ENCODE measurements around the gene SERPINA4.

DNA sequence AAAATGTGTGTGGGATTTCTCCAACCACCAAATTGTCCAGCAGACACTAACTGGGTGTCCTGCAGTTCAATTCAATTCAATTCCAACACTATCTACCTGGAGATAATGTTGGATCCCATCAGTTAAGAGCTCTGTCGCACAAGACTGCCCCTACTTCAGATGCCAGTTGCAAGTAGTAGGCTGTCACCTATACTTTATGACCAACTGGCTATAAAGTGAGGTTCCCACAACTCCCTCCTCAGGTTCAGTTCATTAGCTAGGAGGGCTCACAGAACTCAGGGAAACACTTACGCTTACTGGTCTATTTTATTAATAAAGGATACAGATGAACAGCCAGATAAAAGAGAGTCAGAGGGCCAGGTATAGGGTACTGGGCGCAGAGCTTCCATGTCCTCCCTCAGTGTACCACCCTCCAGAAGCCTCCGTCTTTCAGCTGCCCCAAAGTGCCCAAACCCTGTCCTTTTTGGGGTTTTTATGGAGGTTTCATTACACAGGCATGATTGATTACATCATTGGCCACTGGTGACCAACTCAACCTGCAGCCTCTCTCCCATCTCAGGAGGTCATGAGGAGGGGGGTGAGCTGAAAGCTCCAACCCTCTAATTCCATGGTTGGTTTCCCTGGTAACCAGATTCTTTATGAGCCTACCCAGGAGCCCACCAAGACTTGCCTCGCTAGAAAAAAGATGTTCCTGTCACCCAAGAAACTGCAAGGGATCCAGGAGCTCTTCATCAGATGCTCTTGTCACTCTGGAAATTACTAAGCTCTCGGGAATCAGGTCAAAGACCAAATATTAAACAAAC, 12.4 kb downstream of the SERPINA4 start:
- TF ChIP-seq, protein P1, sequence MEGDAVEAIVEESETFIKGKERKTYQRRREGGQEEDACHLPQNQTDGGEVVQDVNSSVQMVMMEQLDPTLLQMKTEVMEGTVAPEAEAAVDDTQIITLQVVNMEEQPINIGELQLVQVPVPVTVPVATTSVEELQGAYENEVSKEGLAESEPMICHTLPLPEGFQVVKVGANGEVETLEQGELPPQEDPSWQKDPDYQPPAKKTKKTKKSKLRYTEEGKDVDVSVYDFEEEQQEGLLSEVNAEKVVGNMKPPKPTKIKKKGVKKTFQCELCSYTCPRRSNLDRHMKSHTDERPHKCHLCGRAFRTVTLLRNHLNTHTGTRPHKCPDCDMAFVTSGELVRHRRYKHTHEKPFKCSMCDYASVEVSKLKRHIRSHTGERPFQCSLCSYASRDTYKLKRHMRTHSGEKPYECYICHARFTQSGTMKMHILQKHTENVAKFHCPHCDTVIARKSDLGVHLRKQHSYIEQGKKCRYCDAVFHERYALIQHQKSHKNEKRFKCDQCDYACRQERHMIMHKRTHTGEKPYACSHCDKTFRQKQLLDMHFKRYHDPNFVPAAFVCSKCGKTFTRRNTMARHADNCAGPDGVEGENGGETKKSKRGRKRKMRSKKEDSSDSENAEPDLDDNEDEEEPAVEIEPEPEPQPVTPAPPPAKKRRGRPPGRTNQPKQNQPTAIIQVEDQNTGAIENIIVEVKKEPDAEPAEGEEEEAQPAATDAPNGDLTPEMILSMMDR (IDR thresholded peaks at IDR 0.05), result no peak
- TF ChIP-seq EZH2 (IDR thresholded peaks at IDR 0.05), result no peak

Measured in neural progenitor cell (in vitro differentiated cells).